AG10803 (cell line): Measurements from ENCODE around the gene FLNC.

Source experiments
- DNase-seq: peaks from one replicate; pipeline ENCODE4 v3.0.0; 2010; ENCODE audit warnings: low read depth
- H3K4me3 ChIP-seq: 2 replicates; pipeline ENCODE4 v1.5.1; 2011; ENCODE audit warnings: mild to moderate bottlenecking, low read length, control low read depth
- TF ChIP-seq, protein P1 (sequence below): conservative IDR thresholded peaks from 2 replicates; pipeline ENCODE4 v1.5.1; 2011; ENCODE audit warnings: mild to moderate bottlenecking, low read length, control low read depth, inconsistent platforms

The FLNC gene

DNA sequence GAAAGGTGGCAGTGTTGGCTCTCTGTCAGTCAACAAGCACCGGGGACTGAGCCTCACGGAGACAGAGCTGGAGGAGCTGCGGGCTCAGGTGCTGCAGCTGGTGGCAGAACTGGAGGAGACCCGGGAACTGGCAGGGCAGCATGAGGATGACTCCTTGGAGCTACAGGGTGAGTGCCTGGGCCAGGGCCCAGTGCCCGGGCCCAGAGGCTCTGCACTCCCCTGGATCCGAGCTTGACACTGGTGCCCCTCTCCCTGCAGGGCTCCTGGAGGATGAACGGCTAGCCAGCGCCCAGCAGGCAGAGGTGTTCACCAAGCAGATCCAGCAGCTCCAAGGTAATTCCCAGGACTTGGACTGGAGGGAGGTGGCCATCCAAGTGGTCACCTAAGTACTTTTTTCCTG lies 35.8 kb upstream of the FLNC start:
- no peak for DNase-seq
- no peak overlapping the region for H3K4me3 ChIP-seq
- TF ChIP-seq, protein P1, sequence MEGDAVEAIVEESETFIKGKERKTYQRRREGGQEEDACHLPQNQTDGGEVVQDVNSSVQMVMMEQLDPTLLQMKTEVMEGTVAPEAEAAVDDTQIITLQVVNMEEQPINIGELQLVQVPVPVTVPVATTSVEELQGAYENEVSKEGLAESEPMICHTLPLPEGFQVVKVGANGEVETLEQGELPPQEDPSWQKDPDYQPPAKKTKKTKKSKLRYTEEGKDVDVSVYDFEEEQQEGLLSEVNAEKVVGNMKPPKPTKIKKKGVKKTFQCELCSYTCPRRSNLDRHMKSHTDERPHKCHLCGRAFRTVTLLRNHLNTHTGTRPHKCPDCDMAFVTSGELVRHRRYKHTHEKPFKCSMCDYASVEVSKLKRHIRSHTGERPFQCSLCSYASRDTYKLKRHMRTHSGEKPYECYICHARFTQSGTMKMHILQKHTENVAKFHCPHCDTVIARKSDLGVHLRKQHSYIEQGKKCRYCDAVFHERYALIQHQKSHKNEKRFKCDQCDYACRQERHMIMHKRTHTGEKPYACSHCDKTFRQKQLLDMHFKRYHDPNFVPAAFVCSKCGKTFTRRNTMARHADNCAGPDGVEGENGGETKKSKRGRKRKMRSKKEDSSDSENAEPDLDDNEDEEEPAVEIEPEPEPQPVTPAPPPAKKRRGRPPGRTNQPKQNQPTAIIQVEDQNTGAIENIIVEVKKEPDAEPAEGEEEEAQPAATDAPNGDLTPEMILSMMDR: no peak

- no peak for DNase-seq
- TF ChIP-seq, protein P1: no peak
- no peak overlapping the region for H3K4me3 ChIP-seq
These were observed 35.1 kb upstream of the FLNC start for GRCh38 chr7:128795129-128795528.

DNA sequence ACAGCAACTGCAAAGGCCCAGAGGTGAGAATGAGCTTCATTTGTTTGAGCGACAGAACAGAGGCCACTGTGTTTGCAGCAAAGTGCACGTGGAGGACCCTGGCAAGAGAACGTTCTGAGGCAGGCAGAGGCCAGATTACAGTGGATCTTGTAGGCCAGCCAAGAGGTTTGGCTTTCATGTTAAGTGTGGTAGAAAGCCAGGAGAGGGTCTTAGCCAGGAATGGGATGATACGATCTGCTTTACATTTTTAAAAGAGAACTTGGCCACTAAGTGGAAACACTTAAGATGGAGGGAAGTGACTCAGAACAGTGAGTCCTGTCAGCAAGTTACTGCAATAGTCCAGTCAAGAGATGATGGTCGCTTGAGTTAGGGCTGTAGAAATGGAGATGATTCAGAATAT lies 33.9 kb upstream of the FLNC start:
- peak; percentile 73 for DNase-seq
- TF ChIP-seq, protein P1: no peak
- no peak overlapping the region for H3K4me3 ChIP-seq

DNA sequence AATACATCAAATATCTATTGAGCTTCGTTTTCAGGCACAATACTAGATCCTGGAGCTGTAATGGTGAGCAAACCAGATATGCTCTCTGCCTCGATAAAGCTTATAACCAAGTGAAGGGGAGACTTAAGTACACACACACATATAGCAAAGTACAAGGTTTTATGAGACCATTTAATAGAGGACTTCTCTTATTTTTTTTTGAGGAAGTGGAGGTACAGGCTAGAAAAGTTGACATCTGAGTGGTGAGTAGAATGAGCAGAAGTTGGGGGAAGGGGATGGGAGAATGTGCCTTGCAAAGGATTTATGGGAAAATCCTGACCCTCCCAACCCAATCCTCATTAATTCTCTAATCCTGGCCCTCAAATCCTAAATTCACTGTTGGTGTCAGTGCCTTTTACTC lies 30.8 kb upstream of the FLNC start:
- no peak overlapping the region for H3K4me3 ChIP-seq
- TF ChIP-seq, protein P1: no peak
- no peak for DNase-seq

DNA sequence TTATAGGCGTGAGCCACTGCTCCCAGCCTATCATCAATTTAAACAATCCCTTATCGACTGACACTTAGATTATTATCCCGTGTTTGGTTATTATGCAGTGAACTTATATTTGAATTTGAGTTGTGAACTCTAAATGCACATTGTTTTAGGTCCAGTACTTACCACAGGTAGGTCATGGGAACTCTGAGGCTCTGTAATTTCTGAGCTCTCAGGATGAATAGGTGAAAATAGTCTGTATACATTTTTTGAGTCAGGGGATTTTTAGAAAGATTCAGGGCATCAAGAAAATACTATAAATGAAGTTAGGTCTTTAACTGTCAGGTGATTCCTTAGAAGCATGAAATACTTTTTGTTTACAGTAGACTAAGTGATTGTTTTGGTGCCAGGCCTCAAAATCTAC lies 29.6 kb upstream of the FLNC start:
- no peak overlapping the region for H3K4me3 ChIP-seq
- DNase-seq: no peak
- TF ChIP-seq, protein P1: no peak

DNA sequence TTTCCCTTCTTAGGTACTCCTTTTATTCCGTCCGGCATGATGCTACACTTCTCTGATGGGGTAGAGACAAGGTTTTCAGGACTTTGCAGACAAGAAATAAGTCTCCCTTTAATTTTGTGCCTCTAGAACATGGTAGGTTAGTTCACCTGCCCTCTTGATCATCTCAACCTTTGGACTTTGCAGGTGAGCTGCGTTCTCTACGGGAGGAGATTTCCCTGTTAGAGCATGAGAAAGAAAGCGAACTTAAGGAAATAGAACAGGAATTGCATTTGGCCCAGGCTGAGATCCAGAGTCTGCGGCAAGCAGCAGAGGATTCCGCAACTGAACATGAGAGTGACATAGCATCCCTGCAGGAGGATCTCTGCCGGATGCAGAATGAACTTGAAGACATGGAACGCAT lies 29.2 kb upstream of the FLNC start:
- no peak overlapping the region for H3K4me3 ChIP-seq
- DNase-seq: no peak
- TF ChIP-seq, protein P1: no peak

DNA sequence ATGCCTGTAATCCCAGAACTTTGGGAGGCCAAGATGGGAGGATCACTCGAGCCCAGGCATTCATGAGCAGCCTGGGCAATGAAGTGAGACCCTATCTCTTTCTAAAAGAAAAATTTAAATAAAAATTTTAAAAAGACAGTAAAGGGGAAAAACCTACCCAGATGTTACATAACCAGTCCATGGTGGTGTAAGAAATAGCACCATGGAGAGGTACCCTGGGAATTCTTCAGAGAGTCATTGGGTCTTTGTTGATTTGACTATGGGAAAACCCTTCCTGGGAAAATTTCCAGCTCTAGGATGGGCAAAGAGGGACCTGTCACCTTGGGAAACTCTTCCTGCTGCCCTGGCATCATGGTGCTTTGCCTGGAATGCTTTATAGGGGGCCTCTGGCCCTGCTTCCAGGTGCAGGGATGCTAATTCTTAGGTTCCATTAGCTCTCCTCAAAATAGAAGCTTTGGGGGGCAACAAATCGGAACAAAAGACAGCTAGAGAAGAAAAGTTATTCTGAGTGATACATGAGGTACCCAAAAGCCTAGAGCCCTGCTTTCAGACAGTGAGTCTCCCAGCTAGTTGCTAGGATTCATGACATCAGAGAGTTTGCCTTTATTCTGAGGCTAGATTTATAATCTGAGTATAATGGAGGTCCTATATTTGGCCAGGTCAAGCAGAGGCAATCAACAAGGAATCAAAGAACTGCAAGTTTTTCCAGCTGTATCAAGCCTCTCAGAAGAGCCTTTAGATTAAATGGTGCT lies 28.4 kb upstream of the FLNC start:
- DNase-seq: no peak
- TF ChIP-seq, protein P1: no peak
- H3K4me3 ChIP-seq: no peak overlapping the region
